IMR-90 (cell line): ENCODE results near the gene PCCA. TPM values are rescaled to one million over a fixed set of nuclear protein-coding genes. Genes with fewer than 3 reads are reported as not detected.

Source experiments
- ATAC-seq: fragments of 200-7000 bp; cut with Tn5 transposase; 2 replicates; pipeline ENCODE4 v1.9.1; 2020; ENCODE audit warnings: low read depth, mild to moderate bottlenecking, moderate library complexity
- BruUV-seq: library from RNA; stranded (reverse); fragments of 400-500 nt; replicated peaks from 2 replicates; lab custom pipeline; 2021; lab: Mats Ljungman, UMichigan
- CTCF ChIA-PET: fragments of 300-600 bp; formaldehyde crosslinking; extraction: SDS; loops from one replicate; lab custom pipeline; 2021; ENCODE audit warnings: antibody characterized with exemption; lab: Yijun Ruan, JAX
- POLR2A ChIA-PET: fragments of 300-600 bp; sonication (Branson Sonifier 250); formaldehyde crosslinking; loops from one replicate; lab custom pipeline; 2022; ENCODE audit warnings: antibody characterized with exemption; ENCODE audit not compliant: unreplicated experiment; lab: Charles Lee
- DNase-seq: peaks from one replicate; pipeline ENCODE4 v3.0.0; 2013
- H2AFZ ChIP-seq: replicated peaks from 2 replicates; pipeline ENCODE3; 2013; ENCODE audit warnings: low read length, mild to moderate bottlenecking; ENCODE audit not compliant: poor library complexity
- H2AK5ac ChIP-seq: 2 replicates; pipeline ENCODE4 v1.6.1; 2013; ENCODE audit warnings: low read depth, low read length, inconsistent platforms
- H2AK9ac ChIP-seq: replicated peaks from 2 replicates; pipeline ENCODE3; 2013; ENCODE audit warnings: mild to moderate bottlenecking, low read depth, low read length, moderate library complexity; ENCODE audit not compliant: poor library complexity
- H2BK120ac ChIP-seq: 2 replicates; pipeline ENCODE4 v1.6.1; 2013; ENCODE audit warnings: low read depth, low read length, inconsistent platforms
- H2BK15ac ChIP-seq: 3 replicates; pipeline ENCODE4 v1.6.1; 2013; ENCODE audit warnings: low read depth, low read length, inconsistent platforms
- H2BK20ac ChIP-seq: 2 replicates; pipeline ENCODE4 v1.6.1; 2013; ENCODE audit warnings: low read depth, mild to moderate bottlenecking, inconsistent platforms, low read length, moderate library complexity
- H2BK5ac ChIP-seq: 2 replicates; pipeline ENCODE4 v1.6.1; 2013; ENCODE audit warnings: mild to moderate bottlenecking, low read depth, low read length, inconsistent platforms; ENCODE audit not compliant: poor library complexity, severe bottlenecking
- H3K14ac ChIP-seq: replicated peaks from 2 replicates; pipeline ENCODE4 v1.6.1; 2013; ENCODE audit warnings: low read depth, low read length, inconsistent platforms
- H3K18ac ChIP-seq: 2 replicates; pipeline ENCODE4 v1.6.1; 2013; ENCODE audit warnings: low read depth, low read length, control low read depth
- H3K23ac ChIP-seq: 2 replicates; pipeline ENCODE4 v1.6.1; 2013; ENCODE audit warnings: low read depth, low read length, inconsistent platforms
- H3K27ac ChIP-seq: 2 replicates; pipeline ENCODE4 v1.5.1; 2013; ENCODE audit warnings: mild to moderate bottlenecking, control low read depth, low read length; ENCODE audit not compliant: insufficient read depth
- H3K27me3 ChIP-seq: 2 replicates; pipeline ENCODE4 v1.6.1; 2013; ENCODE audit warnings: low read length; ENCODE audit not compliant: control insufficient read depth, insufficient read depth
- H3K36me3 ChIP-seq: 2 replicates; pipeline ENCODE4 v1.6.1; 2013; ENCODE audit warnings: low read length, mixed read lengths; ENCODE audit not compliant: control insufficient read depth, insufficient read depth
- H3K4ac ChIP-seq: 2 replicates; pipeline ENCODE4 v1.6.1; 2013; ENCODE audit warnings: low read depth, low read length, inconsistent platforms
- H3K4me1 ChIP-seq: 2 replicates; pipeline ENCODE4 v1.6.1; 2013; ENCODE audit warnings: low read length, mixed read lengths; ENCODE audit not compliant: control insufficient read depth, insufficient read depth
- H3K4me2 ChIP-seq: 2 replicates; pipeline ENCODE4 v1.6.1; 2013; ENCODE audit warnings: low read depth, mild to moderate bottlenecking, control low read depth, low read length, moderate library complexity
- H3K4me3 ChIP-seq: 2 replicates; pipeline ENCODE4 v1.5.1; 2013; ENCODE audit warnings: low read depth, mild to moderate bottlenecking, control low read depth, low read length, moderate library complexity; ENCODE audit not compliant: insufficient read depth
- H3K56ac ChIP-seq: 2 replicates; pipeline ENCODE4 v1.6.1; 2013; ENCODE audit warnings: low read length, inconsistent platforms; ENCODE audit not compliant: insufficient read depth; ENCODE audit errors: extremely low read depth
- H3K79me1 ChIP-seq, 2 experiments: 2 replicates each; pipeline ENCODE4 v1.6.1; 2013; ENCODE audit warnings: low read length in 2 of 2, inconsistent platforms in 1 of 2, low read depth in 1 of 2
- H3K9ac ChIP-seq: 2 replicates; pipeline ENCODE4 v1.6.1; 2013; ENCODE audit warnings: low read depth, low read length, control low read depth
- H3K9me1 ChIP-seq: 2 replicates; pipeline ENCODE4 v1.6.1; 2013; ENCODE audit warnings: low read length, inconsistent platforms; ENCODE audit not compliant: insufficient read depth
- H3K9me3 ChIP-seq: 2 replicates; pipeline ENCODE4 v1.6.1; 2013; ENCODE audit warnings: low read length; ENCODE audit not compliant: control insufficient read depth, insufficient read depth
- H4K20me1 ChIP-seq: 2 replicates; pipeline ENCODE4 v1.6.1; 2013; ENCODE audit warnings: low read length, inconsistent platforms; ENCODE audit not compliant: insufficient read depth
- H4K5ac ChIP-seq: 2 replicates; pipeline ENCODE4 v1.6.1; 2013; ENCODE audit warnings: mild to moderate bottlenecking, low read depth, low read length, control low read depth
- H4K8ac ChIP-seq, 2 experiments: 2 replicates each; pipeline ENCODE4 v1.6.1; 2013; ENCODE audit warnings: low read depth in 2 of 2, low read length in 2 of 2, control low read depth in 1 of 2, inconsistent platforms in 1 of 2
- H4K91ac ChIP-seq: 2 replicates; pipeline ENCODE4 v1.6.1; 2013; ENCODE audit warnings: low read depth, low read length, inconsistent platforms; ENCODE audit not compliant: insufficient read depth
- BHLHE40 ChIP-seq: fragments of 150-350 bp; IDR thresholded peaks from 2 replicates; pipeline ENCODE4 v1.6.1; 2016; ENCODE audit warnings: mild to moderate bottlenecking, low read depth, low read length
- CEBPB ChIP-seq: IDR thresholded peaks from 2 replicates; pipeline ENCODE4 v1.6.1; 2012; ENCODE audit warnings: low read depth, low read length, improper control_type of control experiment
- CHD1 ChIP-seq: IDR thresholded peaks from 2 replicates; pipeline ENCODE4 v1.6.1; 2012; ENCODE audit warnings: low read depth, low read length, improper control_type of control experiment
- CTCF ChIP-seq: conservative IDR thresholded peaks from 2 replicates; pipeline ENCODE4 v1.5.1; 2012; ENCODE audit warnings: mild to moderate bottlenecking, low read depth, low read length, improper control_type of control experiment
- ELK1 ChIP-seq: fragments of 150-350 bp; IDR thresholded peaks from 2 replicates; pipeline ENCODE4 v1.6.1; 2016; ENCODE audit warnings: low read depth, mild to moderate bottlenecking, low read length, moderate library complexity, borderline replicate concordance
- FOS ChIP-seq: fragments of 150-350 bp; IDR thresholded peaks from 2 replicates; pipeline ENCODE4 v1.6.1; 2016; ENCODE audit warnings: low read depth, low read length
- MAFK ChIP-seq: IDR thresholded peaks from 2 replicates; pipeline ENCODE4 v1.6.1; 2012; ENCODE audit warnings: low read depth, low read length, improper control_type of control experiment
- MAZ ChIP-seq: IDR thresholded peaks from 2 replicates; pipeline ENCODE4 v1.6.1; 2012; ENCODE audit warnings: low read depth, mild to moderate bottlenecking, low read length, improper control_type of control experiment, moderate library complexity, borderline replicate concordance
- MXI1 ChIP-seq: IDR thresholded peaks from 2 replicates; pipeline ENCODE4 v1.6.1; 2012; ENCODE audit warnings: low read depth, mild to moderate bottlenecking, low read length, moderate library complexity, borderline replicate concordance
- NFE2L2 ChIP-seq: fragments of 150-350 bp; IDR thresholded peaks from 2 replicates; pipeline ENCODE4 v1.6.1; 2016; ENCODE audit warnings: low read depth, mild to moderate bottlenecking, low read length
- POLR2A ChIP-seq: IDR thresholded peaks from 2 replicates; pipeline ENCODE4 v1.6.1; 2012; ENCODE audit warnings: mild to moderate bottlenecking, low read depth, low read length
- RAD21 ChIP-seq: IDR thresholded peaks from 2 replicates; pipeline ENCODE4 v1.6.1; 2012; ENCODE audit warnings: low read length, improper control_type of control experiment
- RCOR1 ChIP-seq: IDR thresholded peaks from 2 replicates; pipeline ENCODE4 v1.6.1; 2012; ENCODE audit warnings: mild to moderate bottlenecking, low read length, improper control_type of control experiment; ENCODE audit not compliant: insufficient replicate concordance
- RFX5 ChIP-seq: IDR thresholded peaks from 2 replicates; pipeline ENCODE4 v1.8.0; 2012; ENCODE audit warnings: low read depth, mild to moderate bottlenecking, low read length, moderate library complexity
- SMC3 ChIP-seq: fragments of 150-350 bp; IDR thresholded peaks from 2 replicates; pipeline ENCODE4 v1.6.1; 2016; ENCODE audit warnings: low read depth, mild to moderate bottlenecking, antibody characterized with exemption, low read length, moderate library complexity
- USF2 ChIP-seq: fragments of 150-350 bp; IDR thresholded peaks from 2 replicates; pipeline ENCODE4 v1.6.1; 2017; ENCODE audit warnings: mild to moderate bottlenecking, antibody characterized with exemption, low read length, low read depth
- WGBS, 2 experiments: methylation state at CpG; one replicate each; pipeline versions ENCODE4 v1.1.5 to v1.1.7; 2013; ENCODE audit warnings: missing lambda C conversion rate in 2 of 2; ENCODE audit not compliant: insufficient read length in 1 of 2; ENCODE audit errors: extremely low coverage in 2 of 2; 5-methylcytosine and 5-hydroxymethylcytosine counted together
- dilution Hi-C: fragments of 300-500 bp; cut with HindIII; formaldehyde crosslinking; loops from one replicate; pipeline ENCODE4 v1.14.3; 2018; ENCODE audit warnings: low sequenced_read_pairs; ENCODE audit not compliant: unreplicated experiment
- in situ Hi-C: fragments of 300-500 bp; cut with MboI; formaldehyde crosslinking; loops from 3 replicates; pipeline ENCODE4 v1.14.3; 2019; ENCODE audit warnings: low sequenced_read_pairs, inconsistent platforms, mixed read lengths
- intact Hi-C: fragments of 100-400 bp; cut with micrococcal nuclease; formaldehyde crosslinking; loops from 2 replicates; pipeline ENCODE4 v1.10.0; 2022
- polyA plus RNA-seq, 3 experiments: library from polyadenylated mRNA; depleted of rRNA; stranded (reverse); fragments of >200 nt; gene quantifications; 2 replicates each; pipeline ENCODE4 v1.2.3, GENCODE V29; 2012; ENCODE audit warnings: low replicate concordance in 1 of 3
- total RNA-seq: library from RNA; depleted of rRNA; stranded (reverse); fragments of >200 nt; gene quantifications from 2 replicates; pipeline ENCODE4 v1.2.3, GENCODE V29; 2012

PCCA gene
- total and polyA plus RNA-seq, 2 of the 4 experiments (the other 2 are of a cell fraction) = 7.6 to 24.0 TPM

GRCh38 chr13:100091391-100091790 lies 2.5 kb downstream of the PCCA start:
- in situ Hi-C loops = no loop called here
- no peaks in the 10 kb centered on the region for H3K9me3 ChIP-seq
- dilution Hi-C loops = no loop called here
- intact Hi-C loops = no loop called here
- BruUV-seq = no TSS peak
- CTCF ChIA-PET = interaction anchor here (0.6 kb wide), 1 partner anchor 143 kb away, joined by 3 read pairs; no protein-coding TSS in a partner anchor
- H3K9me1 ChIP-seq = peaks cover 9% of the 10 kb centered on the region; the same call in 1 of the 2 replicates
- H2BK15ac ChIP-seq = no peak overlapping the region
- POLR2A ChIA-PET = no interaction called here
- H2AK5ac ChIP-seq = no peak overlapping the region
- H3K9ac ChIP-seq = no peak overlapping the region
- H2BK120ac ChIP-seq = no peak overlapping the region
- no peaks in the 10 kb centered on the region for H3K27me3 ChIP-seq
- WGBS, 2 experiments = no CpG with 5 or more reads among the region's 2 CpGs
- H4K8ac ChIP-seq = no peak overlapping the region
- H3K4ac ChIP-seq = no peak overlapping the region
- ATAC-seq = no peak
- H3K79me1 ChIP-seq = peaks cover 28 to 77% of the 10 kb centered on the region in 2 experiments
- H4K5ac ChIP-seq = no peak overlapping the region
- H3K27ac ChIP-seq = no peak overlapping the region
- peaks cover 2% of the 10 kb centered on the region; the same call in 1 of the 2 replicates for H3K36me3 ChIP-seq
- H2AK9ac ChIP-seq = no peak overlapping the region
- no peak overlapping the region for H2AFZ ChIP-seq
- H3K18ac ChIP-seq = no peak overlapping the region
- H3K4me2 ChIP-seq = no peak overlapping the region
- H4K91ac ChIP-seq = no peak overlapping the region
- no peak overlapping the region for H3K23ac ChIP-seq
- TF ChIP-seq POLR2A (no peak), RAD21 (no peak), MXI1 (no peak), FOS (no peak), CEBPB (no peak), CHD1 (no peak), MAZ (no peak), NFE2L2 (no peak), ELK1 (no peak), SMC3 (no peak), BHLHE40 (no peak), CTCF (no peak), RCOR1 (no peak), USF2 (no peak), RFX5 (no peak), MAFK (no peak)
- H2BK20ac ChIP-seq = no peak overlapping the region
- no peak overlapping the region for H3K14ac ChIP-seq
- no peak overlapping the region for H3K4me3 ChIP-seq
- no peak overlapping the region for H2BK5ac ChIP-seq
- peaks cover 2% of the 10 kb centered on the region for H3K4me1 ChIP-seq
- DNase-seq = no peak
- H4K20me1 ChIP-seq = peaks cover 33% of the 10 kb centered on the region; the same call in 1 of the 2 replicates
- no peak overlapping the region for H3K56ac ChIP-seq
